ENCODE measurements around the gene ACBD6.
"Not testable (repeated sequence)": the region's sequence is repeated elsewhere in the genome, so short reads cannot be mapped to it uniquely, and the experiment has no call there.

Gene ACBD6

DNA sequence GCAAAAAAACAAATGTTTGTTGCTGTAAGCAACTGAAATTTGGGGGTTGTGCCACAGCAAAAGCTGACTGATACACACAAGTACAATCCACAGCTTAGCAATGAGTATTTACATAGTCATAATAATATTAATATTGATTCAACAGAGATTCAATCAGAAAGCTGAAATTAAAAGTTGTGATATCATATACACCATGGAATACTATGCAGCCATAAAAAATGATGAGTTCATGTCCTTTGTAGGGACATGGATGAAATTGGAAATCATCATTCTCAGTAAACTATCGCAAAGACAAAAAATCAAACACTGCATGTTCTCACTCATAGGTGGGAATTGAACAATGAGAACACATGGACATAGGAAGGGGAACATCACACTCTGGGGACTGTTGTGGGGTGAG is 94.2 kb downstream of the ACBD6 start:
- DNase-seq: not testable (repeated sequence)

DNA sequence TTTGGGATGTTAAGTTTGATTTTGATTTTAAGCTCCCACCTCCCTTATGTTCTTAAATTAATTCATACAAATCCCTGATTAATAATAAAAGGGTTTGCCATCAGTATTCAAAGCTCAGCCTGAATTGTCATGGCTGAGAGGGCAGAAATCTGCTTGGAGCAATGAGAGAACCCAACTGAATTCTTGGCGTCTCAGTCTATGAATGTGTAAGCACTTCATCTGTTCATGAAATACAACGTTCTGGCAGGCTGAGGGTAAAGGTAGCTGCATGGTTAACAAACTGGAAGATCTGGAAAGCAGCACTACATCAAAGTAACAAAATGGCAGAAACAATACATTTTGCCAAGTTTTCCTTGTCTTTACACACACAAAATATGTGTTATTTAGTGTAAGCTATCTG is 95.3 kb downstream of the ACBD6 start:
- no peak for DNase-seq

DNA sequence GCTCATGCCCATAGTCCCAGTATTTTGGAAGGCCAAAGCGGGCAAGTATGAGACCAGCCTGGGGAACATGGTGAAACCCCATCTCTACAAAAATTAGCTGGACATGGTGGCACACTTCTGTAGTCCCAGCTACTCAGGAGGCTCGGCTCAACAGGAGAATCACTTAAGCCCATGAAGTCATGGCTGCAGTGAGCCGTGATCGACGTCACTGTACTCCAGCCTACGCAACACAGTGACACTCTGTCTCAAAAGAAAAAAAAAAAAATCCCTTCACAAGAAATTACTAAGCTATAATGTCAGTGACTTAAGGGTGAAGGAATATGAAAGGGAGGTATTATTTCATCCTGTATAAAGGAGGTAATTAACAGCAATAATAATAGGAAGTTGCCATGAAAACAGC is 99.8 kb downstream of the ACBD6 start:
- no peak for DNase-seq

DNA sequence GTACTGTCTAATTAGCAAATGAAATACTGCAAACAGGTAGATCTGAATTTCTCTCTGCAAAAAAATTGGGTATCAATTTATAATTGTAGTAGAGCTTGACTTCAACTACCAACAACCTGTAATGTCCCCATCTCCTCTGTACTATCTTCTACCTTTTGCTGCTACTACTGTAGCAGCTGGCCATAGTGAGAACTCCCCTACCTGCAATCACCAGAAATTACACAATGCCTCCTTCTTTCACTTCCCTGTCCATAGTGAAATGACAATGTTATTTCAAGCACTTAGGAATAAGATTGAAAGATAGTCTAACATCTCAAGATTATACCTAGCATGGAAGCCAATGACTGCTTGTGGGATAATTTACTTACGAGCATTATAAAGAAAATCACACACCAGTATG is 100.4 kb downstream of the ACBD6 start:
- DNase-seq: no peak

DNA sequence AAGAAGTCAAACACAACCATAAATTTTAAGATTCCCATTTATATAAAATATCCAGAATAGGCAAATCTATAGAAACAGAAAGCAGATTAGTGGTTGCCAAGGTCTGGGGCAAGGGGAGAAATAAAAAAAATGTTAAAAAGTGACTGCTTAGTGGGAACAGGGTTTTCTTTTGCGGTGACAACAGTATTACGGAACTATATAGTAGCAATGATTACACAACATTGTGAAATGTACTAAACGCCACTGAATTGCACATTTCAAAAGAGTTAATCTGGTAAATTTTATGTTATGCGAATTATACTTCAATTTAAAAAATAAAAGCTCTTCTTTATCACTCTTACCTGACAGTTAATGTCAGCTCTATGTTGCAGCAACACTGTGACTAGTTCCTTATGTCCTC is 105.2 kb downstream of the ACBD6 start:
- DNase-seq: no peak

DNA sequence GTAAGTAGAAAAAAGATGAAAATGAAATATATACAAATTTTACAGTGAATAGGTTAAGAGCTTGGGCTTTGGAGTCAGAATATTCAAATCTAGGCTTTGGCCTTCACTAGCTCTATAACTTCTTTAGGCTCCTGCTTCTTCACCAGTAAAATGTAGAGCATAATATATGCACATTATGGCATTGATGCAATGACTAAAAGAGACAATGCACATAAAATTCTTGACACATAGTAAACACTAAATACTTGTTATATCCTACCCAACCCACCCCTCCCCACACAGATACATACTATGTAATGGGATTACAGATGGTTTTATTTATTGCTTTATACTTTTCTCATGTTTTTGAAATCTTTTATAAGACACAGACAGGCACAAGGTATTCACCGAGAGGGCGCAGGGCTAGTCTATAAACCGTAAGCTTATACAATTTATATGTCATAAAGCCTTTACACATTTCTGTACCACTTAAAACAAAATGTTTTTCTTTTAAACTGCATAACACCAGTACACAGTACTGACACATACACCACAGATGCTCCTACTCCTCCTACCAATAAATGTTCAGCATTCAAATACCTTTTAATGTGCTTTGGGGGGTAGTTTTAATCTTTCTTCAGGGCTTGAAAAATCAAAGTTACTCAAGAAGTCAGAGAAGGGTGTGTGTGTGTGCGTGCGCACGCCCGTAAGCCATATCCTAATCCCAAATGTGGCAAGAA is 109.8 kb downstream of the ACBD6 start:
- no peak for DNase-seq

DNA sequence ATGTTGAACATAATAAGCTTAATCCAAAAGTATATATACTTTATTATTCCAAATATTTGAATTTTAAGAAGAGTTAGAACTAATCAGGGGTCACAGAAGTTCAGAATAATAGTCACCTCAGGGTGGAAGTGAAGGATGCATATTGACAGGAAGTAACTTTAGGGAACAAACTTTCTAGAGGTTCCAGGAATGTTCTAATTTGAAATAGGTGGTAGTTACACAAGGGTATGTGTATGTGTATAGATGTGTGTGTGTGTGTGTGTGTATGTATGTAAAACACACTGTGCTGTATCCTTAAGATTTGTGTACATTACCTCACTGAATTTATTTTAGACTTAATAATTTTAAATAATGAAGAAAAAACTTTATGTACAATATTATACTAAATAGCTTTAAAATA is 110.4 kb downstream of the ACBD6 start:
- no peak for DNase-seq

DNA sequence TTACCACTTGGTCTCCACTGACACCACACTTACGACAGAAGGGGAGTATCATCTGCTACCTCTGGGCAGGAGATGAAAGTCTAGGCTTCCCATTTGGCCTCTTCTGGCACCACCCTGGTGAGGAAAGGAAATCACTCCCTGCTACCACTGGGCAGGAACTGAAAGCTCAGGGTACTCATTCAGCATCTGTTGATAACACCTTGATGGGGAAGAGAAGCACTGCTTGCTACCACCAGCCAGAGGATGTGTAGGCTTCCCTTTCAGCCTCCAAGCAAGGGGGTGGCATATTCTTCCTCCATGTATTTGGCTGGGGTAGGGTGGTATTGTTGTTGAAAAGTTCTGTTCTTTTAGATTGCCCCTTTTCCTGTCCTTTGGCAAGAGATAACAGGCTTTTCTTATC is 115.0 kb downstream of the ACBD6 start:
- no peak for DNase-seq

DNA sequence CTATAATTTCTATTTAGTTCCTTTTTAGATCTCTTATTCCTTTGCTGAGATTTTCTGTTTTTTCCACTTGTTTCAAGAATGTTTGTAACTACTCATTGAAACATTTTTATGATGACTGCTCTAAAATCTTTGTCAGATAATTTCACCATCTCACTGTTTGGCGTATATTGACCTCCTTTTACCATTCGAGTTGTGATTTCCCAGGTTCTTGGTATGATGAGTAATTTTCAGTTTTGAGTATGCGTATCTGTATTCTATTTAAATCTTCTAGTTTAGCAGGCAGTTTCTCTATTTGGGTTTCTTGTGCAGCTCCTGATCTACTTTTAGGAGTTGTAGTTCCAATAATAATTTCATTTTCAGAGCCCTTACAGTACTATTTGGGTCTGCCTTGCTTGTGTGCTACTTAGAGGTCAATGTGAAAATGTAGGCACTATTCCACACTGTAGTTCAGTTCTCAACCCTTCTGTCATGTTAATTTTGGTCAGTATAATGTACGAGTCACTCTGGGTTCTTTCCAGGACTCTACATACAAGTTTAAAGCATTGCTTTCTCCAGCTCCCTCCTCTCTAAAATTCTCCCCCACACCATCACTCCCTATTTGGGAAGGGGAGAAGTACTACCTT is 115.5 kb downstream of the ACBD6 start:
- DNase-seq: no peak

DNA sequence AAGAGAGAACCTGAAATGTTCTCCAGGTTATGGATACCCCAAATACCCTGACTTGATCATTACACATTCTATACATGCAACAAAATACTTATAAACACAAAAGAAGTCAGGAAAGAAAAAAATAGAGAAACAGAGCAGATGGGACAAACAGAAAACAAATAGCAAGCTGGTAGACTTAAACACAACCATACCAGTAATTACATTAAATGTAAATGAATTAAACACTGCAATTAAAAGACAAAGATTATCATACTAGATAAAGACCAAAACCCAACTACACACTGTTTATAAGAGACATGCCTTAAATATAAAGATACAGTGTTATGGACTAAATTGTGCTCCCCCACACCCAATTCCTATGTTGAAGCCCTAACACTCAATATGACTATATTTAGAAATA is 117.2 kb downstream of the ACBD6 start:
- no peak for DNase-seq

DNA sequence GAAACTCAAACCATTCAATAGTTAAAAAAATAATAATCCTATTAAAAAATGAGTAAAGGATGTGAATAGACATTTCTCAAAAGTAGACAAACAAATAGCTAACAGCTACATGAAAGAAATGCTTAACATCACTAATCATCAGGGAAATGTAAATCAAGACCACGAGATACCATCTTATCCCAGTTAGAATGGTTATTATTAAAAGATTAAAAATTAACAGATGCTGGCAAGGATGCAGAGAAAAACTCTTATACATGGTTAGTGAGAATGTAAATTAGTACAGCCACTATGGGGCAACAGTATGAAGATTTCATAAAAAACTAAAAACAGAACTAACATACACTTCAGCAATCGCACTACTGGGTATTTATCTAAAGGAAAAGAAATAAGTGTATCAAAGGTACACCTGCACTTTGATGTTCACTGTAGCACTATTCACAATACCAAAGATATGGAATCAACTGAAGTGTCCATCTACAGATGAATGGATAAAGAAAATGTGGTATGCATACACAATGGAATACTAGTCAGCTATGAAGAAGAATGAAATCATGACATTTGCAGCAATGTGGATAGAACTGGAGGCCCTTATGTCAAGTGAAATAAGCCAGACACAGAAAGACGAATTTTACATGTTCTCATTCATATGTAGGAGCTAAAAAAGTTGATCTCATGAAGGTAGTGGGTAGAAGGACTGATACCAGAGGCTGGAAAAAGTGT is 117.9 kb downstream of the ACBD6 start:
- no peak for DNase-seq

DNA sequence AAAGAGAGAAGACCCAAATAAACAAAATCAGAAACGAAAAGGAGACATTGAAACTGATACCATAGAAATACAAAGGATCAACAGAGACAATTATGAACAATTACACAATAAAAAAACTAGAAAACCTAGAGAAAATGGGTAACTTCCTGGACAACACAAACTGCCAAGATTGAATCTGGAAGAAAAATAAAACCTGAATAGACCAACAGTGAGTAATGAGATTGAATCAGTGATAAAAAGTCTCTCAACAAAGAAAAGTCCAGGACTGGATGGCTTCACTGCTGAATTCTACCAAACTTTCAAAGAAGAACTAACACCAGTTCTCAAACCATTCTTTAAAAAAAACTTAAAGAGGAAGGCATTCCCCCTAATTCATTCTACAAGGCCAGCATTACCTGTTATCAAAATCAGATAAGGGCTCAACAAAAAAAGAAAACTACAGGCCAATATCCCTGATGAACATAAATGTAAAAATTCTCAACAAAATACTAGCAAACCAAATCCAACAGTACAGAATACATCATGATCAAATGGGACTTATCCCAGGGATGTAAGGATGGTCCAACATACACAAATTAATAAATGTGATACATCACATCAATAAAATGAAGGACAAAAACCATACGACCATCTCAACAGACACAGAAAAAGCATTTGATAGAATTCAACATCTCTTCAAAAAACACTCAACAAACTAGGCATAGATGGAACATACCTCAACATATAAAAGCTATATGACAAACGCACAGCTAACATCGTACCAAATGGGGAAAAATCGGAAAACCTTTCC is 119.9 kb downstream of the ACBD6 start:
- DNase-seq: no peak

DNA sequence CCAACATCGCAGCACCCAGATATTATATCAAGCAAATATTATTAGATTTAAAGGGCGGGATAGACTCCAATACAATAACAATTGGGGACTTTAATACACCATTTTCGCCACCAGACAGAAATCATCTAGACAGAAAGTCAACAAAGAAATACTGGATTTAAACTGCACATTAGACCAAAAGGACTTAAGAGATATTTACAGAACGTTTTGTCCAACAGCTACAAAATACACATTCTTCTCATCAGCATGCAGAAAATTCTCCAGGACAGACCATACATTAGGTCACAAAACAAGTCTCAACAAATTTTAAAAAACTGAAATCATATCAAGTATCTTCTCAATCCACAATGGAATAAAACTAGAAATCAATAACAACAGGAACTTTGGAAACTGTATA is 121.2 kb downstream of the ACBD6 start:
- DNase-seq: no peak

DNA sequence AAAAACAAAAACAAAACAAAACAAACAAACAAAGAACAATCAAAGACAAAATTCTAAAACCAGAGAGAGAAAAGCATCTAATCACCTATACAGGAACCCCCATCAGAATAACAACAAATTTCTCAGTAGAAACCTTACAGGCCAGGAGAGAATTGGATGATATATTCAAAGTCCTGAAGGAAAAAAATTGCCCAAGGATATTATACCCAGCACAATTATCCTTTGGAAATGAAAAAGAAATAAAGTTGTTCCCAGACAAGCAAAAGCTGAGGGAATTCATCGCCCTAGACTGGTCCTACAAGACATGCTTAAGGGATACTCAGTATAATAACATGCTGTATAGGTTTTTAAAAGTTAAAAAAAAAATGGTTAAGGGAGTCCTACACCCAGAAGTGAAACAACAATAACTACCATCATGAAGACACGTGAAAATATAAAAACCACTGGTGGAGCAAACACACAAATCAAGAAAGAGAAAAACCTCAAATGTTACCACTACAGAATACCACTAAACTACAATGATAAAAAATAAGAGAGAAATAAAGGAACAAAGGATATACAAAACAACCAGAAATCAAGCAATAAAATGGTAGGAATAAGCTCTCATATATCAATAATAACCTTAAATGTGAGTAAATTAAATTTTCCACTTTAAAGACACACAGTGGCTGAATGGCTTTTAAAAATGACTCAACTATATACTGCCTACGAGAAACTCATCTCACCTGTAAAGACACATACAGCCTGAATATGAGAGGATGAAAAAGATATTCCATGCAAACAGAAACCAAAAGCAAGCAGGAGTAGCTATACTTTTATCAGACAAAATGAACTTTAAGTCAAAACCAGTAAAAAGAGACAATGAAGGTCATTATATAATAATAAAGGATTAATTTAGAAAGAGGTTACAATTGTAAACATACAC is 121.9 kb downstream of the ACBD6 start:
- no peak for DNase-seq

DNA sequence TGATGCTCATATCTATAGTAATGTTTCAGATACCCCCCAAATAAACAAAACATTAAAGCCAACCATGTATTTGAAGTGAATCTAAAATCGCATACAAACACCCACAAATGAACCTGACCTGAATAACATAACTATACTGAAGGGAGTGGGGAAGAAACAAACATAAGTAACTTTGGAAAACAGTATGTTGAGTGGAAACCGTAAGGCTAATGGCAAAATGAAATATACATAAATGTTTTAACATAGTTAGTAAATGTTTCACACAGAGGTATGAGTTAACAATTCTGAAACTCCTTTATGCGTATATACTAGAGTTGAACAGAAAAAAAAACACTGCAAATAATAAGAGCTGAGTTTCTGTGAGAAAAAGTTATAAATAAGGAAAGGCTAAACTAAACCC is 125.6 kb downstream of the ACBD6 start:
- no peak for DNase-seq

DNA sequence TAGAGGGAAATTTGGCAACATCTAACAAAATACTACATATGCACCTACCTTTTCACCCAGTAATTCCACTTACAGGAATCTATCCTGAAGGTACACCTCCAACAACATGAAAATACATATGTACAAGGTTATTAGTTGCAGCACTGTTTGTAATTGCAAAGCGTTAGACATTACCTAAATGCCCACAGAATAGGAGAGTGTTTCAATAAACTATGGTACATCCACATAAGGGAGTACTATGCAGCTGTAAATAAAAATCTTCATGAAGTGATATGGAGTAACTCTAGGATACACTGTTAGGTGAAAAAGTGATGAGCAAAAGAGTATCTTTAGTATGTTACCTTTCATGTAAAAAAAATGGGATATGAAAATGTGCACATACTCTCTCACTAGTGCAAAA is 126.1 kb downstream of the ACBD6 start:
- no peak for DNase-seq

DNA sequence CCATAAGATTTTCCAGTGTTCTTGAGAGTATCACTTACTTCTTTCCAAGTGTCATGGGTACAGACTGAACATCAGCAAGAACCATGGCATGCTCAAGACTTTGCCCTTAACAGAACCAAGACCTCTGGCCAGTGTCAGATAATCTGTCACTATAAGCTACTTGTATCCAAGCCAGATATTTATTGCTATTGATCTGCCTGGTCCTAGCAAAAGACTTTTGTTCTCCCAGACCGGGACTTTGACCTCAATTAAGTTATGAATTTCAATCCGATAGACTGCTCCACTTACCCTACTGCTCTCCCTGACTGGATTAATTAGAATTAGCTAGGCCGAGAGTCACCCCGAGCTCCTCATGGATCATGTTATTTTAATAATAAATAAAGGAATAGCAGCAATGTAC is 129.6 kb downstream of the ACBD6 start:
- DNase-seq: no peak

DNA sequence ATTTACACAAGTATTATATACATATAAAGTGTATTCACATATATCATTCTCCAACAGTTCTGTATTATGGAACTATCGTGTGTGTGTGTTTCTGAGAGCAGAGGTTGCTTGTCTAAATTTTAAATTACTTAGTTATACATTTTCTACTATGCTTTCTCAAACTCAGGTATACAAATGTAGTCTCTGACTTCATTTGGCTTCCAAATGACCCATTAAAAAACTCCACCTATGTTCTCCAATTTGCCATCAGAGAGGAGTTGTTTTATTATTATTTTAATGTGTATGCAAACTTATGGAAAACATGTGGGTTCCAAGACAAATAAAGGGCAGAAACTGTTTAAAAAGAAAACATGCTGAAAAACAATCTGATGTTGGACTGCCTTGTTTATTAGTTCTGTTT is 131.8 kb downstream of the ACBD6 start:
- no peak for DNase-seq

DNA sequence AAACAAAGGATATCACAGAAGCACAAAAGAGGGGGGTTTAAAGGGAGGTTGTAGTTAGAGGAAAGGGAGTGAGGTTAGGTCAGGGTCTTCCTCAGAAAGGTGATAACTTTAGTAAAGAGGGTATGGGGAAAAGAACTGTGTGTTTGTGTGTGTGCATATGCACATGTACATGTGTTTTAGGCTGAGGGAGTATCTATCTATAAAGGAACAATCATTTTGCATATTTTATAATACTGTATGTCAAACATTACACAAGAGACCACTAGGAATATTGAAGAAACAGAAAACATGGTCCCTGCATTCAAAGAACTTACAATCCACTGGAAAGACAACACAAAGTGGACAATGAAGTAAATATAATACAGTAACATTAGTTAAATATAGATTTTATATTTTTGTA is 132.2 kb downstream of the ACBD6 start:
- no peak for DNase-seq

DNA sequence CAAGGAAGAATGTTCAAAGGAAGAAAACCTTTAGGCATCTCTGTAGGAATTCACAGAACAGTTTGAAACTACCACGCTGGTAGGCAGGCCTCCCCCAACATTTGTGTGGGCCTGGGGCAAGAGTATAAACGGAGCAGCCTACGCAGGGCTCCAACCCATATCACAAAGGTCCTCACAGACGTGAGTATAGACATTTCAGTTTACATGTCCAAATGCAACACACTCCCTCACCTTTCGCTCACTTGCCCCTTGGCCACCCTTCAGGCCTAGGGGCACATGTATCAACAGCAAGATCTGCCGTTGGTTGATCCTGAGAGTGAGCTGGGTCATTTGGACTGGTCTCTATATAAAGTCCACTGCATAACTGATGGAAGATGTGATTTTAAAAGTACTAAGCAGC is 133.3 kb downstream of the ACBD6 start:
- DNase-seq: no peak

DNA sequence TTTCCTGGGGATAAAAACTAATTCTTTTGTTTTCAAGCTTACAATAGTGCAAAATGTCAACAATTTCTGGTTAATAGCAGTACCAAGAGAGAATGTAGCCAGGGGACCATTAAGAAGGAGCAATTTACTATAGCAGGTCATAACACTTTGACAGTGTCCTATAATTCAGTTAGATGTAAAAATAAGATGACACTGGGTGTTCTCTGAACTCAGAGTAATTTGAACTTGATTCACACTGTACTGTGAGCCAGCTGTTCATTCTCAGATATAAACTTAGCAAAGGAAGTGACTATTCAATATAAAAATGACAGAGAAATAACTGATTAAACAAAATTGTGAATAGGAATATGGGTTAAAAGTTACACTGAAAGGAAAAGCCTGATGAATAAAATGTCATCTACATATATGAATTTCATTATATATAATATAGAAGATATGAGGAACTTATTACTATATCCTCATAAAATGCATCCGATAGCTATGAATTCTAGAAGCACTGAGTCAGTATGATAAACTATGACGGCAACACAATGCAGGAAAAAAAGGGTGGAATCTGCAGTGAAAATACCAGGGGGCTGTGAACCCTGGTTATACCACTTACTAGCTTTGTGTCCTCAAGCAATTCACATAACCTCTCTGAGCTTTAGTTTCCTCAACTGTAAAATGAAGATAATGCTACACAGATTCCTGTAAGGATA is 135.9 kb downstream of the ACBD6 start:
- DNase-seq: no peak

DNA sequence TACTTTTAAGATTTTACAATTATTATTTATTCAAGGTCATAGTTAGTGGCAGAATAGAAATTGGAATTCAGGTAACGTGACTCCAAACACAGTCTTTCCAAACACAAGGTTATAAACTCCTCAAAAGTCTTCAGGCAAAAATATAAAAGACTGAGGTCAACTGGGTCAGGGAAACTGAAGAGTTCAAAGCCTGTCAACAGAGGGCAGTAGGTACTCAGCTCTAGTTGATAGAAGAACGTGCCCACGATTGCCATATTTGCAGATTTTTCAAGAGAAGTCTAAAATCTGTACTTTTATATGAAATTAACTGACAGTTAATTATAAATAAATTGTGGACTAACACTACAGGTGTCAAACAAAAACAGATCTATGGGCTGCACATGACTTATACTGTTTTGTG is 137.3 kb downstream of the ACBD6 start:
- no peak for DNase-seq
